GM19324 (cell line): ENCODE measurements around the gene GRK4.
A peak's percentile ranks its signal among the peaks of the same experiment; 100 is the strongest.
"Not testable (repeated sequence)": the region's sequence is repeated elsewhere in the genome, so short reads cannot be mapped to it uniquely, and the experiment has no call there.

ENCODE experiments used
- ATAC-seq: cut with Tn5 transposase; IDR thresholded peaks from one replicate; pipeline ENCODE4 v1.9.1; 2021; ENCODE audit warnings: mild to moderate bottlenecking, moderate library complexity; ENCODE audit not compliant: unreplicated experiment, low FRiP score

GRK4 gene

DNA sequence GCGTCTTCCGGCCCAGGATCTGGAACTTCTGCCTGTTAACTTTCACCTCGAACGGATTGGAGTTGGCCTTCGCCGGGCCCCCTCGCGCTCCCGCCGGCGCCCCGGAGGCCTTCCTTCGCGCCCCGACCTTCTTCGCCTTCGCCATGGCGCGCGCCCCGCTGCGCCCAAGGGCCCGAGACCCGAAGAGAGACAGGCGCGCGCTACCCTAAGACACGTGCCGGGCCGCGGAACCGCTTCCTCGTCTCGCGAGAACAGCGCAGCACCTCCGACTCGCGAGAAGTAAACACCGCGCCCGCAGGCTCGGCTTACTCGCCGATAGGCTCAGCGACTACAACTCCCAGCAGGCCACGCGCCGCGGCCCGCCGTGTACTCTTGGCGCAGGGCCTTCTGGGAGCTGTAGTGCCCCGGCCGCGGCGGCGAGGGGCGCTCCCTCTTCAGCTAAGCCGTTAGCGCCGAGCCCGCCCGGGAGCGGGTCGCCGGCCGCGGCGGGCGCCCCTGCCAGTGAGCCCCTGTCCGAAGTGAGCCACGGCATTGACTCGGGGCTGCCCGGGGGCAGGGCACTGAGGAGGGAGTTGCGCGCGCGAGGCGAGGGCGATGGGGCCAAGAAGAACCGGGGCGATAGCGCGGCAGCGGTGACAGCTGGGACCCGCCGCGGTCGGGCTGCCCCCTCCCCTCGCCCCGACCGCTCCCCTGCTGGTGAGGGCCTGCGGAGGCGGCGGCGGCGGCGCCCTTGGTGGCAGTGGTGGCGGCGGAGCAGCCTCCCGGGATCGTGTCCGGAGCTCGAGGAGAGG, at the start of gene GRK4, which contains the start of gene NOP14:
TSS of gene GRK4 (plus strand) at position 397 of the 791 bp plus-strand sequence. CDS start 500 bp downstream, outside the sequence.
TSS of gene NOP14 (minus strand) at position 232 of the 791 bp plus-strand sequence. CDS start at position 145, 87 bp downstream.
- peak; percentile 91 for ATAC-seq

DNA sequence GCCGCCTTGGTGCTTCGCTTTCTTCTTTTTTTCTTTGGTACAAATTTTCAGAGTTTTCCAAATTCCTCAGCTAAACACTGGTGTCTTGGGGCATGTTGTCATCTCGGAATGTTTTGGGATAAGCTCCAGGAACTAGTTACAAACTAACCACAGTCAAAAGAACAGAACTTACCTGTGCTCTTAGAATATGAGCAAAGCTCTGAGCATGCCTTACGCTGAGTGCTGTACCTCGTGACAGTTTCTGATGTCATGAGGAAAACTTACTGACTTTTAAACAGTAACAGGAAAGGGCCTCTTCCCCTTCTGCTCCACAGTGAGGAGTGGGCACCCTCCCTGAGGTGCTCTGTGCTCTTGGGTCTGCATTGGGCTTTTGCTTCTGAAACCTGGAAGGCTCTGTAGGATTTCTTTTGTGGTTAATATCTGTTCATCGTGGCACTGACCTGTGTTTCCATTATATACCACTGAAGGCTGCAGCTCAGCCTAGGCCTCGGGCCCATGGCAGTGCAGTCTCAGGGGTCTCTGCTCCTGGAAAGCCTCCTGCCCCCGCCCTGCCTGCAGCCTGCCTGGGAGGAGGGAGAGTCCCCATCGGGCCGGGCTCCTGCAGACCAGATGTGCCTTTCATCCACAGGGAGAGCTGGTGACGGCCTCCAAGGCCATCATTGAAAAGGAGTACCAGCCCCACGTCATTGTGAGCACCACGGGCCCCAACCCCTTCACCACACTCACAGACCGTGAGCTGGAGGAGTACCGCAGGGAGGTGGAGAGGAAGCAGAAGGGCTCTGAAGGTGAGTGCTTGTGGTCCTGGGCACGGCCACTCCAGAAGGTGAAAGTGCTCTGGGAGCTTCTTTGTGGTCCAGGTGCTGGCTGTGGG, 48.9 kb upstream of the GRK4 start:
- ATAC-seq: no peak

- ATAC-seq: no peak
Observed at GRCh38 chr4:2915789-2916188, 47.6 kb upstream of the GRK4 start.

GRCh38 chr4:2916696-2917095, 46.7 kb upstream of the GRK4 start:
- not testable (repeated sequence) for ATAC-seq

- not testable (repeated sequence) for ATAC-seq
Observed at GRCh38 chr4:2918300-2918699, 45.1 kb upstream of the GRK4 start.

DNA sequence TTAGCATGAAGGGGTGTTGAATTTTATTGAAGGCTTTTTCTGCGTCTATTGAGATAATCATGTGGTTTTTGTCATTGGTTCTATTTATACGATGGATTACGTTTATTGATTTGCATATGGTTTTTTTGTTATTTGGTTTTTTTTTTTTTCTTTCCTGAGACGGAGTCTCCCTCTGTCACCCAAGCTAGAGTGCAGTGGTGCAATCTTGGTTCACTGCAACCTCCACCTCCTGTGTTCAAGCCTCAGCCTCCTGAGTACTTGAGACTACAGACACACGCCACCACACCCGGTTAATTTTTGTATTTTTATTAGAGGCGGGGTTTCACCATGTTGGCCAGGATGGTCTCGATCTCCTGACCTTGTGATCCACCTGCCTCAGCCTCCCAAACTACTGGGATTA, 44.7 kb upstream of the GRK4 start:
- ATAC-seq: not testable (repeated sequence)

GRCh38 chr4:2922453-2923101, 40.8 kb upstream of the GRK4 start:
- not testable (repeated sequence) for ATAC-seq

GRCh38 chr4:2923141-2923551, 40.2 kb upstream of the GRK4 start:
- ATAC-seq: no peak

- ATAC-seq: no peak
Observed at GRCh38 chr4:2923668-2924173, 39.6 kb upstream of the GRK4 start.

- no peak for ATAC-seq
Observed at GRCh38 chr4:2924286-2924685, 39.1 kb upstream of the GRK4 start.

DNA sequence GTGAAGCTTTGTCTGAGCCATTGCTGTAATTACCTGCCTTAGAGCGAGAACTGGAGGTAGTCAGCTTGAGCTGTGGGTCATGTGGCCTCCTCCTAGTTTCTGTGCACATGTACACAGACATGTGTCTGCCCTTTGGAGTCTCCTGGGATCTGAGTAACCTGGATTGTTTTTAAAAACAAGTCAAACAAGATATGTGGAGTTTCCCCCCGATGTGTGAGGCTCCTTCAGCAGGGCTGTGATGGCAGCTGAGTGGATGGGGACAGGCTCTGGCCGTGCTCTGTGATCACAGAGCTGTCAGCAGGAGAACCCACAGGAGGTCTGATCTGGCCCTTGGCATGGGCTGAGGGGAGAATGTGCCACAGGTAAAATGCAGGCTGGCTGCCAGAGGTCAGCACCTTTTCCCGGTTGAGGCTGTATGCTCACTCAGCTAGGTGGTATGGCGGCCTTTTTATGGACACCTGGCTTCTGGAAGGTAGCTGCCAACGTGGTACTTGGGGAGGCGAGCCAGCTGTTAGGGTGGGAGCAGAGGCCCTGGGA, 38.5 kb upstream of the GRK4 start:
- ATAC-seq: no peak

DNA sequence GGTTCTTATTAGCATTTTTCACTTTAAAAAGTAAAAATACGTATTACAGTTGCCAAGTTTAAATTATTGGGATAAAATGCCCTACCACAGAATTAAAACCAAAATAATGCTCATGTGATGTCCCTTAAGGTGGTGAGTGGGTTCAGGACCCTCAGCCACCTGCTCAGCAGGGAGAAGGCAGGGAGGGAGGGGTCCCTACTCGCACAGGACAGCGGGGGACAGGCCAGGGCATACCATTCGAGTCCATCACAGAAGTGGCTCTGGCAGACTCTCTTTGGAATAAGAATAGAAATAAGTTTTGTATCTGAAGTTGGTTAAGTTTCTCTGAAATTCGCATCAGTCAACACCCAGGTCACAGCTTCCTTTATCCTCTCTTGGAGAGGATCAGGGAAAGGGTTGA, 37.9 kb upstream of the GRK4 start:
- ATAC-seq: no peak

- no peak for ATAC-seq
Observed at GRCh38 chr4:2925931-2926860, 37.2 kb upstream of the GRK4 start.

GRCh38 chr4:2927016-2927695, 36.2 kb upstream of the GRK4 start:
- no peak for ATAC-seq

GRCh38 chr4:2927696-2928075, 35.7 kb upstream of the GRK4 start:
- no peak for ATAC-seq

- ATAC-seq: no peak
Observed at GRCh38 chr4:2928242-2929176, 34.9 kb upstream of the GRK4 start.

DNA sequence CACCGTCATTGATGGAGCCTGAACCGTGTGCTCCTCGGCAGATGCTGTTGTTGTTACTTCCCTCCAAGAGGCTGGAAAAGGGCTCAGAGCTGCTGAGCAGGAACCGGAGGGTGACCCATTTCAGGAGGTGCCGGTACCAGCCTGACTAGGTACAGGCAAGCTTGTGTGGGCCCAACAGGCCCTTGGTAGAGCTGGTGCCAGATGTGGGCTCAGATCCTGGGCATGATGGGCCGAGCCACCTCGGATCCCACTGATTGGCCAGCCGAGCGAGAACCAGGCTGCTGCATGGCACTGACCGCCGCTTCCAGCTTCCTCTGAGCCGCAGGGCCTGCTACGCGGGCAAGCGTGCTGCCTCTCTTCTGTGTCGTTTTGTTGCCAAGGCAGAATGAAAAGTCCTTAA, 33.9 kb upstream of the GRK4 start:
- no peak for ATAC-seq
